ENCODE measurements around the gene VSX1. TPM values are rescaled to one million over a fixed set of nuclear protein-coding genes. Genes with fewer than 3 reads are reported as not detected.

Gene VSX1
- total and polyA plus RNA-seq, 9 of the 15 experiments (the other 6 are each of a cell fraction or from before 2014, with no cell fraction given): not detected

DNA sequence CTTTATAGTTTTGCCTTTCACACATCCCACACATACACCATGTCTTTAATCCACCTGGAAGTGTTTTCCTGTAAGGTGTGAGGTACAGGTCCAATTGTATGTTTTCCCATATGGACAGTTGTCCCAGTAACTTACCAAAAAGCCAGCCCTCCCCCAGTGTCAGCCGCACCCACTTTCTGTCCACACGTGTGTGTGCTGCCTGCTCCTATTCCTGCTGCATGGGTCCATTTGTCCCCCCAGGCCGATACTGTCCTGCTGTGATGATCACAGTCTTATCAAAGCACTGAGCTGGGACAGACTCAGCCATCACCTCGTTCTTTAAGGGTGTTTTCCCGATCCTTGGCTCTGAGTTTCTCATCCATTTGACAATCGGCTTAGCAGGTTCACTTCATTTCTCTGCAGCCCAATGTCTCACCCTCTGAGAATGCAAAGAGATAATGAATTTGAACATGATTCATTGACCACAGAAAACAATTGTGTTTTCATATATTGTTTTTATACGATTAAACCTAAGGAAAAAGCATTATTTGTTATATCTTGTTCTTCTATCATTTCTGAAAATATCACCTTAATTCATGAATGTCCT lies 9.6 kb downstream of the VSX1 start:
- Histone ChIP-seq H3K79me2 (ENCODE audit: control insufficient read depth, insufficient read depth, low read length) (no peaks in the 10 kb centered on the region), H3K9ac (ENCODE audit: insufficient read depth in 1 of 2, low read depth in 2 of 2, low read length in 2 of 2) (no peak overlapping the region), H2AFZ (ENCODE audit: low read depth, low read length) (no peak overlapping the region), H3K4me2 (ENCODE audit: insufficient read depth, low read length) (no peak overlapping the region), H3K27me3 (ENCODE audit: control insufficient read depth in 2 of 2, insufficient read depth in 2 of 2, low read length in 2 of 2) (peaks cover 0 to 19% of the 10 kb centered on the region in 2 experiments; a peak in 3 of 5 replicates), H3K4me1 (replicated peaks in 1 of 2; ENCODE audit: control insufficient read depth in 2 of 2, insufficient read depth in 2 of 2, low read length in 2 of 2) (no peaks in the 10 kb centered on the region), H3K27ac (ENCODE audit: extremely low read depth, low read depth, low read length) (no peak overlapping the region), H3K9me3 (replicated peaks; ENCODE audit: control insufficient read depth, insufficient read depth, low read depth, low read length) (no peaks in the 10 kb centered on the region), H3K4me3 (no peak overlapping the region), H3K9me1 (ENCODE audit: control insufficient read depth, insufficient read depth, low read length) (no peaks in the 10 kb centered on the region), H3K36me3 (ENCODE audit: control insufficient read depth, insufficient read depth, low read length) (no peaks in the 10 kb centered on the region), H4K20me1 (replicated peaks; ENCODE audit: control insufficient read depth, insufficient read depth, low read length) (no peaks in the 10 kb centered on the region)
- intact Hi-C loops (cut with micrococcal nuclease): loop anchor here (10.0 kb wide), 1 partner anchor 102 kb away; no protein-coding TSS in a partner anchor
- ATAC-seq (no peak), FAIRE-seq (no peak), DNase-seq (ENCODE audit: extremely low read depth in 1 of 4, low spot score in 3 of 4) (no peak)
- in situ Hi-C loops (cut with MboI): no loop called here
- ChIA-PET POLR2A (no interaction called here), CTCF (ENCODE audit: low intra/inter-chr PET ratio) (no interaction called here)
- 0% methylated on average over 7 of the region's 7 CpGs for WGBS (ENCODE audit: insufficient coverage, low coverage, missing lambda C conversion rate)
- no TSS peak for BruUV-seq (replicated peaks)
- no peak for TF ChIP-seq TRIM24 (IDR thresholded peaks at IDR 0.05)
- no peak for TF ChIP-seq KLF10 (CRISPR knock-in tag; IDR thresholded peaks at IDR 0.05)
- no peak for TF ChIP-seq ZBTB8A (IDR thresholded peaks at IDR 0.05; ENCODE audit: partially characterized antibody)
- TF ChIP-seq POLR2H (tag; IDR thresholded peaks at IDR 0.05; ENCODE audit: low read depth): no peak
- no peak for TF ChIP-seq MAFG (tag; conservative IDR thresholded peaks at IDR 0.05)
- TF ChIP-seq TAF7 (tag; IDR thresholded peaks at IDR 0.05): no peak
- TF ChIP-seq ZNF583 (CRISPR knock-in tag; IDR thresholded peaks at IDR 0.05): no peak
- no peak for TF ChIP-seq ATF4 (CRISPR knock-in tag; IDR thresholded peaks at IDR 0.05)
- no peak for TF ChIP-seq ZNF584 (CRISPR knock-in tag; IDR thresholded peaks at IDR 0.05; ENCODE audit: low read depth)
- no peak for TF ChIP-seq ZNF311 (CRISPR knock-in tag; IDR thresholded peaks at IDR 0.05)
- no peak for TF ChIP-seq CC2D1A (IDR thresholded peaks at IDR 0.05)
- TF ChIP-seq KAT8 (IDR thresholded peaks at IDR 0.05; ENCODE audit: low read depth): no peak
- no peak for TF ChIP-seq ZNF232 (CRISPR knock-in tag; IDR thresholded peaks at IDR 0.05)
- no peak for TF ChIP-seq SP2 (IDR thresholded peaks at IDR 0.05; ENCODE audit: extremely low read depth, low read depth, low read length, poor library complexity, severe bottlenecking)
- no peak for TF ChIP-seq ZNF592 (IDR thresholded peaks at IDR 0.05)
- TF ChIP-seq GABPB1 (CRISPR knock-in tag; IDR thresholded peaks at IDR 0.05): no peak
- TF ChIP-seq RBM15 (IDR thresholded peaks at IDR 0.05; ENCODE audit: insufficient read depth, low read length): no peak
- no peak for TF ChIP-seq NELFE (IDR thresholded peaks at IDR 0.05; ENCODE audit: insufficient read depth, insufficient read length)

Measured in K562 (cell line).